Large intestine (tissue), 3 donors: Measurements from ENCODE around the gene JPH3. TPM values are rescaled to one million over a fixed set of nuclear protein-coding genes. Genes with fewer than 3 reads are reported as not detected.

ENCODE experiments used
- DNase-seq, 2 donors: peaks; one replicate each; pipeline versions ENCODE4 v3.0.0 to v3.0.0-alpha.2; 2013
- H3K27ac ChIP-seq: one replicate; pipeline ENCODE4 v1.5.1; 2013; ENCODE audit warnings: low read length
- H3K27me3 ChIP-seq: 2 replicates; pipeline ENCODE4 v1.6.1; 2013; ENCODE audit warnings: low read length; ENCODE audit not compliant: control insufficient read depth, insufficient read depth
- H3K36me3 ChIP-seq: 2 replicates; pipeline ENCODE4 v1.6.1; 2013; ENCODE audit warnings: low read length; ENCODE audit not compliant: control insufficient read depth, insufficient read depth
- H3K4me1 ChIP-seq: one replicate; pipeline ENCODE4 v1.6.1; 2013; ENCODE audit warnings: low read length; ENCODE audit not compliant: control insufficient read depth, insufficient read depth
- H3K4me3 ChIP-seq: one replicate; pipeline ENCODE4 v1.5.1; 2013; ENCODE audit warnings: low read length
- H3K9me3 ChIP-seq: one replicate; pipeline ENCODE4 v1.6.1; 2013; ENCODE audit warnings: mild to moderate bottlenecking, low read depth, low read length, moderate library complexity; ENCODE audit not compliant: control insufficient read depth
- WGBS: methylation state at CpG from one replicate; pipeline ENCODE4 v1.1.5; 2013; ENCODE audit warnings: low lambda C conversion rate; ENCODE audit not compliant: insufficient coverage; 5-methylcytosine and 5-hydroxymethylcytosine counted together
- polyA plus RNA-seq: library from polyadenylated mRNA; unstranded; fragments of 120-200 nt; gene quantifications from one replicate; pipeline ENCODE4 v1.2.1, GENCODE V29; 2013

The JPH3 gene
- polyA plus RNA-seq, 1 donor: 2.2 TPM

DNA sequence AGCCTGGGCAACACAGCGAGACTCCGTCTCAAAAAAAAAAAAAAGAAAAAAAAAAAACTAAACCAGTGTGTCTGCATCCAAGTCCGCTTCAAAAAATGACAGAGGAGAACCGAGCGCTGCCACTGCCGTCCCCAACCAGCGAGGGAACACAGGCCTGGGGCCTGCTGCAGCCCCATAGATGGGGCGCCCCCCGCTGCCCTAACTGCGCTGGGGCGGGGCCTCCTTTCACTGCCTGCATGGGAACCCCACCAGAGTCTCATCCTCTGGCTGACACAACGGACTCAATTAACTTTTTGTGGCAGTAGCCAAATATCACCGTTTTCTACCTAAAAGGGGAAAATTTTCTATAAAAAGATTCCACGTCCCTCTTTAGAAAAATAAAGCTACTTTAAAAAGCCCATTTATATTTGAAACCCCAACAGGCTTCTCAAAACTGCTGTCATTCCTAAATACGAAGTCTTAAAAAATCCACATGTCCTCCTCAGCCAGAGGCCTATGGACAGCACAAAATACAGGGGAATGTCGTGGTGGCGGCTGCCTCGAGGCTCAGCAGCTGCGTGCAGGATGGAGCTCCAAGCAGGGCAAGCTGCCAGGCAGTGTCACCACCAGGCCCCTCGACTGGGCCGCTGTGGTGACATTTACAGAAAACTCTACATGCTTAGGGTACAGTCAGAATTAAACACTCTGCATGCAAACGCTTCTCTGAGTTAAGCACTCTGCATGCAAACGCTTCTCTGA is 133.1 kb downstream of the JPH3 start:
- Histone ChIP-seq H3K9me3 (no peaks in the 10 kb centered on the region), H3K4me1 (no peaks in the 10 kb centered on the region), H3K36me3 (peaks cover 25% of the 10 kb centered on the region), H3K4me3 (no peak overlapping the region), H3K27ac (no peak overlapping the region), H3K27me3 (no peaks in the 10 kb centered on the region)
- no peak for DNase-seq
- no CpG with 5 or more reads among the region's 23 CpGs for WGBS

DNA sequence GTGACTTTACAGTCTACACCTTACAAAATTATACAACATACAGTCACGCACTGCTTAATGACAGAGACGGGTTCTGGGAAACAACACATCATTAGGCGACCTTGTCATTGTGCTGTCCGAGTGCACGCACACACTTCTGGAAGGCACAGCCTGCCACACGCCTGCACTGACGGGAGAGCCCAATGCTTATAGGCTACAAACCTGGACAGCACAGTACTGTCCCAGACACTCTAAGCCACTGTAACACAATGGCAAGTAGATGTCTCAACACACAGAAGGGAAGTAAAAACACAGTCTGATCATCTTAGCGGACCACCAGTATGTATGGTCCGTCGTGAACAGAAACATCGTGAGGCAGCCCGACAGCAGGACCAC is 133.7 kb downstream of the JPH3 start:
- no peak for DNase-seq
- Histone ChIP-seq H3K27me3 (no peaks in the 10 kb centered on the region), H3K4me3 (no peak overlapping the region), H3K4me1 (no peaks in the 10 kb centered on the region), H3K9me3 (no peaks in the 10 kb centered on the region), H3K36me3 (peaks cover 29% of the 10 kb centered on the region), H3K27ac (no peak overlapping the region)
- WGBS: no CpG with 5 or more reads among the region's 12 CpGs

DNA sequence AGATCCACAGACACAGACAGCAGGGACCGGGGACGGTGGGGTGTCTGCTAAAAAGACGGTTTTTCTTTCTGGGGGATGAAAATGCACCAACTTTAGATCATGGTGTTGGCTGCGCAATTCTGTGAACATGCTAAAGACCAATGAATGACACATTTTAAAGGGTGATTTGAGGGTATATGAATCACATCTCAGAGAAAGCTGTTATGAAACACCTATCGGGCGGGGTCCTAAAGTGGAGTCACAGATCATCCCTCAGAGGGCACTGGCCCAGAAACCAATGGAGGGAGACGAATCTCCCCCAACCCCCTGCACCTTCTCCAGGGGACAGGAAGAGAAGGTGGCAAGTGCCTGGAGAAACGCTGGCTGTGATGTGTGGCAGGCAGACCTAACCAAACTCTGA is 137.5 kb downstream of the JPH3 start:
- no peaks in the 10 kb centered on the region for H3K9me3 ChIP-seq
- DNase-seq: no peak
- no peaks in the 10 kb centered on the region for H3K27me3 ChIP-seq
- WGBS: no CpG with 5 or more reads among the region's 8 CpGs
- H3K27ac ChIP-seq: no peak overlapping the region
- H3K36me3 ChIP-seq: peaks cover 26% of the 10 kb centered on the region
- H3K4me1 ChIP-seq: no peaks in the 10 kb centered on the region
- no peak overlapping the region for H3K4me3 ChIP-seq

DNA sequence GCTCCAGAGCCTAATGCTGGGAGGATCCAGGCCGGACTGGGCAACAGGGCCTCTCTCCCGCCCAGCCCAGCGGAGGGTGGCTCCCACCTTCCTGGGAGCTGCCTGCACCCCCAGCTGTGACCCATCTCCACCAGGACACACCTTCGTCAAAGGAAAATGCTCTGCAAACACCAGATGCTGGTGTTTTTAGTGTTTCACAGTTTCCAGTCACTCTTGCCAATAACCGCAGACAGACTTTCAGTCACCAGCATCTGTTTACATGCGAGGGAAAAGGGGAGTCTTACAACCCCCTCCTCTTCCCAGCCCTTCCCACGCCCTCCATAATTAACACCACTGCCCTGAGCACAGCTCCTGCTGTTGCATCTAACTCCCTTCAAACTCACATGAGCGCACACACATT is 138.1 kb downstream of the JPH3 start:
- H3K36me3 ChIP-seq: peaks cover 26% of the 10 kb centered on the region
- DNase-seq: peak in 1 of 2 donors; percentile 5

DNA sequence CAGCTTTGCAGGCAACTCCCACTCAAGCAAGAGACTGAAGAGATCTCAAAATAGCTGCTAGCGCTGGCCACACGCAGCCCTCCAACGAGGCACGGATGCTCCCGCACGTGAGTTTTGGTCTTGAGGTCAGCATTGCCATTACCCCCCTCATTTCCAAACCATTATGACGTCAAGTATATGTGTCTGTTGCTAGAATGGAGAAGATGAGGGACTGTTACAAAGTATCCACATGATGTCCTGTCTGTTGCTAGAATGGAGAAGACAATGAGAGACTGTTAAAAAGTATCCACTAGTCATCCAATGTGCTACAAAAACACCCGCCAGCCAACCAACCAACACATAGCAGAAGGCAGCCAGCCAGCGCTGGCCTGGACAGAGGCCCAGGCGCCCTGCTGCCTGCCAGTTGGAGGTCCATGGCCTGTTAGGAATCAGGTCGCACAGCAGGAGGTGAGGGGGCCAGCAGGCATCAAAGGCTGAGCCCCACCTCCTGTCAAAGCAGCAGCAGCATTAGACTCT is 138.7 kb downstream of the JPH3 start:
- no peaks in the 10 kb centered on the region for H3K9me3 ChIP-seq
- DNase-seq: no peak
- WGBS: no CpG with 5 or more reads among the region's 11 CpGs
- H3K27me3 ChIP-seq: no peaks in the 10 kb centered on the region
- H3K27ac ChIP-seq: no peak overlapping the region
- H3K36me3 ChIP-seq: peaks cover 26% of the 10 kb centered on the region
- no peak overlapping the region for H3K4me3 ChIP-seq
- no peaks in the 10 kb centered on the region for H3K4me1 ChIP-seq

More for the DNA sequence above, 138.1 kb downstream of the JPH3 start:
- Histone ChIP-seq H3K4me1 (no peaks in the 10 kb centered on the region), H3K27me3 (no peaks in the 10 kb centered on the region), H3K4me3 (no peak overlapping the region), H3K9me3 (no peaks in the 10 kb centered on the region), H3K27ac (no peak overlapping the region)
- WGBS: no CpG with 5 or more reads among the region's 8 CpGs

DNA sequence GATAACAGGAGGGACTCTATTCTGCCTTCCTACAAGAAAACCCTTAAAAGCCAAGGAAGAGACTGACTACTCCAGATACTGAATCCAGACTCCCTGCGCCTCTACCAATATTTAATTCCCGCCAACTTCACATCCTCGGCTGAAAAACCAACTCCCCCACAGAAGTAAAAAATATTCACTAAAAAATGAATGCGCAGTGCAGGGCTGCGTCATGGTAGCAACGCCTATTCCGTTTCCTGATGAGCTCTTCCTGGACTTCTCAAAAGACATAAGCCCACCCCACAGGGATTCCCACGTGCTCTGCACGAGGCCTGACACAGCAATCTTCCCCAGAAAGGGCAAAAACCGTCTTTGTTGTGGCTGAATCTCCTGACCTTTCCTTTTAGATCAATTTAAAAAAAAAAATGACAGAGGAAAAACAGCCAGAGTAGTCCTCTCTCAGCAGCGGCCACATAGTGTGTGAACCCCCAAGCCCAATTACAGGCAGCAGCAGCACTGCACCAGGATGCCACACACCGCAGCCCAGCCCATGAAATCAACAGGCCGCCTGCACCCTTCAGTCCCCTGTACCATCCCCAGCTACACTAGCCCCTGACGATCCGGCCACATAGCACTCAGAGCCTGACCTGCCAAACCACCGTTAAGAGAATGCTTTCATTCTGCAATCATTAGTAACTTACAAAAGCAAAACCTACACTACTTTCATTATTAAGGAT is 139.6 kb downstream of the JPH3 start:
- Histone ChIP-seq H3K4me1 (no peaks in the 10 kb centered on the region), H3K27me3 (no peaks in the 10 kb centered on the region), H3K36me3 (peaks cover 33% of the 10 kb centered on the region), H3K9me3 (no peaks in the 10 kb centered on the region), H3K27ac (no peak overlapping the region), H3K4me3 (no peak overlapping the region)
- no peak for DNase-seq
- WGBS: 80% methylated on average over 1 of the region's 16 CpGs

DNA sequence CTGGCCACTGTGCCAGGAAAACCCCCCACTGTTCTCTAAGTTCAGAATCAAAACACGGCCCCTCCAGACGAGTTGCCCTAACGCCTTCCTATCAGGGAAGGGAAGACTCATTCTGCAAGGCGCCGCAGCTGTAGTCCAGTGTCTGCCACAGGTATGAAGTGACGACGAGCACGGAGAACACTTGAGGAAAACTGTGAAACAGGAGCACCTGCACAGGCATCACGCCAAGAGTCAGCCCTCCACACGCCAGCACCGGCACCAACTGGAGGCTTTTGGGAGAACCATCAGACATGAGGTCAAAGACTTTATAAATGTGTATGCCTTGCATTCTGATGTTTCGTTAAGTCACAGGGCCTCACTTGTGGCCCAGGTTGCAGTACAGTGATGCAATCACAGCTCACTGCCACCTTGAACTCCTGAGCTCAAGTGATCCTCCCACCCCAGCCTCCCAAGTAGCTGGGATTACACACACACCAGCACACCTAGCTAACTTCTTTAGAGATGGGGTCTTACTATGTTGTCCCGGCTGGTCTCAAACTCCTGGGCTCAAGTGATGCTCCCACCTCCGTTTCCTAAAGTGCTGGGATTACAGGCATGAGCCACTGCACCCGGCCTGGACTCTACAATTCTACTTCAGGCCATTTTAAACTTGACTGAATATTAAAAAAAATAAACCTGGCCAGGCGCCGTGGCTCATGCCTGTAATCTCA is 140.6 kb downstream of the JPH3 start:
- H3K36me3 ChIP-seq: peaks cover 44% of the 10 kb centered on the region

DNA sequence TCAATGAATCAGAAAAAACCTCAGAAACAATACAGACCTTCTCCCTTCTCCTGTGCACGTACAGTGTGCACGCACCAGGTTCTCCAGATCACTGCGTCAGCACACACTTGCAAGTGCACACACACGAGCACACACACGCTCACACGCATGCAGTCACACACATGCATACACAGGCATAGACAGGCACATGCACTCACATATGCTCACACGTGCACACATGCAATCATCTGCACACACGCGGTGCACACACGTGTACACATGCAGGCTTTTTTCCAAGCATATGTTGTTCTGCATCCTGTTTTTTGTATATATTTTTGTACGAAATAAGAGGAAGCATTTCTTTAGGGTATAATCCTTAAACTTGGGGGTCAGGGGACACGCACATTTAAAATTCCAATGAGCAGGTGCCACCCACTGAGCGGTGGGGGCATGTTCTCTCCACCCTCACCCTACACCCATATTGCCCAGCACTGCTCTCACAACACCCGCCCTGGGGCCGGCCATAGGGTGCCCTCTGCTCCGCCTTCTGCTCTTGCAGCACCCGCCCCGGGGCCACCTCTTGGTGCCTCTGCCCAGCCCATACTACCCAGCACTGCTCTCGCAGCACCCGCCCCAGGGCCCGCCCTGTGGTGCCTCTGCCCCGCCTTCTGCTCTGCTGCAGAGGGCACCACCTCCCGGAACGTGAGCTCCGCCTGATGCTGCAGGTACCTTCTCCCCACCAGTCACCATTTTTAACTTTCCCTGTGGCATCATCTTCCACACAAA is 142.6 kb downstream of the JPH3 start:
- H3K36me3 ChIP-seq: peaks cover 56% of the 10 kb centered on the region
- no peaks in the 10 kb centered on the region for H3K27me3 ChIP-seq
- H3K9me3 ChIP-seq: no peaks in the 10 kb centered on the region
- no peak for DNase-seq
- H3K27ac ChIP-seq: no peak overlapping the region
- no peaks in the 10 kb centered on the region for H3K4me1 ChIP-seq
- no peak overlapping the region for H3K4me3 ChIP-seq
- 87% methylated on average over 3 of the region's 25 CpGs for WGBS

More for the DNA sequence above, 140.6 kb downstream of the JPH3 start:
- Histone ChIP-seq H3K4me1 (no peaks in the 10 kb centered on the region), H3K27ac (no peak overlapping the region), H3K27me3 (no peaks in the 10 kb centered on the region), H3K4me3 (no peak overlapping the region), H3K9me3 (no peaks in the 10 kb centered on the region)
- no peak for DNase-seq
- WGBS: no CpG with 5 or more reads among the region's 17 CpGs

DNA sequence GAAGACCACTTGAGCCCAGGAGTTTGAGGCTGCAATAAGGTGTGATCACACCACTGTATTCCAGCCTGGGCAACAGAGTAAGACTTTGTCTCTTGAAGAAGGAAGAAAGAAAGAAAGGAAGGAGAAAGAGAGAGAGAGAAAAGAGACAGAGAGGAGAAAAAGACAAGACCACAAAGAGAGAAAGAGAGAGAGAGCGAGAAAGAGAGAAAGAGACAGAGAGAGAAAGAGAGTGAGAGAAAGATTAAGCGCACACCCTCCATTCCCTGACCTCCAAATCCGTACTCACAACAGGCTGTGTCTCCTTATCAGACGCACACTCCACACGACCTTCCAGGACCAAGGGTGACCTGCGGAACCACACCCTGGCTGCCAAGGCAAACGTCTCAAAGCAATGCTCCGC is 143.9 kb downstream of the JPH3 start:
- H3K9me3 ChIP-seq: no peaks in the 10 kb centered on the region
- no peaks in the 10 kb centered on the region for H3K4me1 ChIP-seq
- no peak overlapping the region for H3K27ac ChIP-seq
- no peak for DNase-seq
- no peaks in the 10 kb centered on the region for H3K27me3 ChIP-seq
- H3K36me3 ChIP-seq: peaks cover 56% of the 10 kb centered on the region
- 100% methylated on average over 1 of the region's 8 CpGs for WGBS
- no peak overlapping the region for H3K4me3 ChIP-seq
